IMR-90 (cell line): ENCODE results near the gene ZNF48. TPM values are rescaled to one million over a fixed set of nuclear protein-coding genes. Genes with fewer than 3 reads are reported as not detected.

Experiments
- ATAC-seq: fragments of 200-7000 bp; cut with Tn5 transposase; 2 replicates; pipeline ENCODE4 v1.9.1; 2020; ENCODE audit warnings: low read depth, mild to moderate bottlenecking, moderate library complexity
- BruUV-seq: library from RNA; stranded (reverse); fragments of 400-500 nt; replicated peaks from 2 replicates; lab custom pipeline; 2021; lab: Mats Ljungman, UMichigan
- CTCF ChIA-PET: fragments of 300-600 bp; formaldehyde crosslinking; extraction: SDS; loops from one replicate; lab custom pipeline; 2021; ENCODE audit warnings: antibody characterized with exemption; lab: Yijun Ruan, JAX
- POLR2A ChIA-PET: fragments of 300-600 bp; sonication (Branson Sonifier 250); formaldehyde crosslinking; loops from one replicate; lab custom pipeline; 2022; ENCODE audit warnings: antibody characterized with exemption; ENCODE audit not compliant: unreplicated experiment; lab: Charles Lee
- DNase-seq: peaks from one replicate; pipeline ENCODE4 v3.0.0; 2013
- H2AFZ ChIP-seq: replicated peaks from 2 replicates; pipeline ENCODE3; 2013; ENCODE audit warnings: low read length, mild to moderate bottlenecking; ENCODE audit not compliant: poor library complexity
- H2AK5ac ChIP-seq: 2 replicates; pipeline ENCODE4 v1.6.1; 2013; ENCODE audit warnings: low read depth, low read length, inconsistent platforms
- H2AK9ac ChIP-seq: replicated peaks from 2 replicates; pipeline ENCODE3; 2013; ENCODE audit warnings: mild to moderate bottlenecking, low read depth, low read length, moderate library complexity; ENCODE audit not compliant: poor library complexity
- H2BK120ac ChIP-seq: 2 replicates; pipeline ENCODE4 v1.6.1; 2013; ENCODE audit warnings: low read depth, low read length, inconsistent platforms
- H2BK15ac ChIP-seq: 3 replicates; pipeline ENCODE4 v1.6.1; 2013; ENCODE audit warnings: low read depth, low read length, inconsistent platforms
- H2BK20ac ChIP-seq: 2 replicates; pipeline ENCODE4 v1.6.1; 2013; ENCODE audit warnings: low read depth, mild to moderate bottlenecking, inconsistent platforms, low read length, moderate library complexity
- H2BK5ac ChIP-seq: 2 replicates; pipeline ENCODE4 v1.6.1; 2013; ENCODE audit warnings: mild to moderate bottlenecking, low read depth, low read length, inconsistent platforms; ENCODE audit not compliant: poor library complexity, severe bottlenecking
- H3K14ac ChIP-seq: replicated peaks from 2 replicates; pipeline ENCODE4 v1.6.1; 2013; ENCODE audit warnings: low read depth, low read length, inconsistent platforms
- H3K18ac ChIP-seq: 2 replicates; pipeline ENCODE4 v1.6.1; 2013; ENCODE audit warnings: low read depth, low read length, control low read depth
- H3K23ac ChIP-seq: 2 replicates; pipeline ENCODE4 v1.6.1; 2013; ENCODE audit warnings: low read depth, low read length, inconsistent platforms
- H3K27ac ChIP-seq: 2 replicates; pipeline ENCODE4 v1.5.1; 2013; ENCODE audit warnings: mild to moderate bottlenecking, control low read depth, low read length; ENCODE audit not compliant: insufficient read depth
- H3K27me3 ChIP-seq: 2 replicates; pipeline ENCODE4 v1.6.1; 2013; ENCODE audit warnings: low read length; ENCODE audit not compliant: control insufficient read depth, insufficient read depth
- H3K36me3 ChIP-seq: 2 replicates; pipeline ENCODE4 v1.6.1; 2013; ENCODE audit warnings: low read length, mixed read lengths; ENCODE audit not compliant: control insufficient read depth, insufficient read depth
- H3K4ac ChIP-seq: 2 replicates; pipeline ENCODE4 v1.6.1; 2013; ENCODE audit warnings: low read depth, low read length, inconsistent platforms
- H3K4me1 ChIP-seq: 2 replicates; pipeline ENCODE4 v1.6.1; 2013; ENCODE audit warnings: low read length, mixed read lengths; ENCODE audit not compliant: control insufficient read depth, insufficient read depth
- H3K4me2 ChIP-seq: 2 replicates; pipeline ENCODE4 v1.6.1; 2013; ENCODE audit warnings: low read depth, mild to moderate bottlenecking, control low read depth, low read length, moderate library complexity
- H3K4me3 ChIP-seq: 2 replicates; pipeline ENCODE4 v1.5.1; 2013; ENCODE audit warnings: low read depth, mild to moderate bottlenecking, control low read depth, low read length, moderate library complexity; ENCODE audit not compliant: insufficient read depth
- H3K56ac ChIP-seq: 2 replicates; pipeline ENCODE4 v1.6.1; 2013; ENCODE audit warnings: low read length, inconsistent platforms; ENCODE audit not compliant: insufficient read depth; ENCODE audit errors: extremely low read depth
- H3K79me1 ChIP-seq, 2 experiments: 2 replicates each; pipeline ENCODE4 v1.6.1; 2013; ENCODE audit warnings: low read length in 2 of 2, inconsistent platforms in 1 of 2, low read depth in 1 of 2
- H3K9ac ChIP-seq: 2 replicates; pipeline ENCODE4 v1.6.1; 2013; ENCODE audit warnings: low read depth, low read length, control low read depth
- H3K9me1 ChIP-seq: 2 replicates; pipeline ENCODE4 v1.6.1; 2013; ENCODE audit warnings: low read length, inconsistent platforms; ENCODE audit not compliant: insufficient read depth
- H3K9me3 ChIP-seq: 2 replicates; pipeline ENCODE4 v1.6.1; 2013; ENCODE audit warnings: low read length; ENCODE audit not compliant: control insufficient read depth, insufficient read depth
- H4K20me1 ChIP-seq: 2 replicates; pipeline ENCODE4 v1.6.1; 2013; ENCODE audit warnings: low read length, inconsistent platforms; ENCODE audit not compliant: insufficient read depth
- H4K5ac ChIP-seq: 2 replicates; pipeline ENCODE4 v1.6.1; 2013; ENCODE audit warnings: mild to moderate bottlenecking, low read depth, low read length, control low read depth
- H4K8ac ChIP-seq, 2 experiments: 2 replicates each; pipeline ENCODE4 v1.6.1; 2013; ENCODE audit warnings: low read depth in 2 of 2, low read length in 2 of 2, control low read depth in 1 of 2, inconsistent platforms in 1 of 2
- H4K91ac ChIP-seq: 2 replicates; pipeline ENCODE4 v1.6.1; 2013; ENCODE audit warnings: low read depth, low read length, inconsistent platforms; ENCODE audit not compliant: insufficient read depth
- BHLHE40 ChIP-seq: fragments of 150-350 bp; IDR thresholded peaks from 2 replicates; pipeline ENCODE4 v1.6.1; 2016; ENCODE audit warnings: mild to moderate bottlenecking, low read depth, low read length
- CEBPB ChIP-seq: IDR thresholded peaks from 2 replicates; pipeline ENCODE4 v1.6.1; 2012; ENCODE audit warnings: low read depth, low read length, improper control_type of control experiment
- CHD1 ChIP-seq: IDR thresholded peaks from 2 replicates; pipeline ENCODE4 v1.6.1; 2012; ENCODE audit warnings: low read depth, low read length, improper control_type of control experiment
- ELK1 ChIP-seq: fragments of 150-350 bp; IDR thresholded peaks from 2 replicates; pipeline ENCODE4 v1.6.1; 2016; ENCODE audit warnings: low read depth, mild to moderate bottlenecking, low read length, moderate library complexity, borderline replicate concordance
- FOS ChIP-seq: fragments of 150-350 bp; IDR thresholded peaks from 2 replicates; pipeline ENCODE4 v1.6.1; 2016; ENCODE audit warnings: low read depth, low read length
- MAFK ChIP-seq: IDR thresholded peaks from 2 replicates; pipeline ENCODE4 v1.6.1; 2012; ENCODE audit warnings: low read depth, low read length, improper control_type of control experiment
- MAZ ChIP-seq: IDR thresholded peaks from 2 replicates; pipeline ENCODE4 v1.6.1; 2012; ENCODE audit warnings: low read depth, mild to moderate bottlenecking, low read length, improper control_type of control experiment, moderate library complexity, borderline replicate concordance
- MXI1 ChIP-seq: IDR thresholded peaks from 2 replicates; pipeline ENCODE4 v1.6.1; 2012; ENCODE audit warnings: low read depth, mild to moderate bottlenecking, low read length, moderate library complexity, borderline replicate concordance
- NFE2L2 ChIP-seq: fragments of 150-350 bp; IDR thresholded peaks from 2 replicates; pipeline ENCODE4 v1.6.1; 2016; ENCODE audit warnings: low read depth, mild to moderate bottlenecking, low read length
- POLR2A ChIP-seq: IDR thresholded peaks from 2 replicates; pipeline ENCODE4 v1.6.1; 2012; ENCODE audit warnings: mild to moderate bottlenecking, low read depth, low read length
- RAD21 ChIP-seq: IDR thresholded peaks from 2 replicates; pipeline ENCODE4 v1.6.1; 2012; ENCODE audit warnings: low read length, improper control_type of control experiment
- RCOR1 ChIP-seq: IDR thresholded peaks from 2 replicates; pipeline ENCODE4 v1.6.1; 2012; ENCODE audit warnings: mild to moderate bottlenecking, low read length, improper control_type of control experiment; ENCODE audit not compliant: insufficient replicate concordance
- RFX5 ChIP-seq: IDR thresholded peaks from 2 replicates; pipeline ENCODE4 v1.8.0; 2012; ENCODE audit warnings: low read depth, mild to moderate bottlenecking, low read length, moderate library complexity
- SMC3 ChIP-seq: fragments of 150-350 bp; IDR thresholded peaks from 2 replicates; pipeline ENCODE4 v1.6.1; 2016; ENCODE audit warnings: low read depth, mild to moderate bottlenecking, antibody characterized with exemption, low read length, moderate library complexity
- WGBS, 2 experiments: methylation state at CpG; one replicate each; pipeline versions ENCODE4 v1.1.5 to v1.1.7; 2013; ENCODE audit warnings: missing lambda C conversion rate in 2 of 2; ENCODE audit not compliant: insufficient read length in 1 of 2; ENCODE audit errors: extremely low coverage in 2 of 2; 5-methylcytosine and 5-hydroxymethylcytosine counted together
- dilution Hi-C: fragments of 300-500 bp; cut with HindIII; formaldehyde crosslinking; loops from one replicate; pipeline ENCODE4 v1.14.3; 2018; ENCODE audit warnings: low sequenced_read_pairs; ENCODE audit not compliant: unreplicated experiment
- in situ Hi-C: fragments of 300-500 bp; cut with MboI; formaldehyde crosslinking; loops from 3 replicates; pipeline ENCODE4 v1.14.3; 2019; ENCODE audit warnings: low sequenced_read_pairs, inconsistent platforms, mixed read lengths
- intact Hi-C: fragments of 100-400 bp; cut with micrococcal nuclease; formaldehyde crosslinking; loops from 2 replicates; pipeline ENCODE4 v1.10.0; 2022
- polyA plus RNA-seq, 3 experiments: library from polyadenylated mRNA; depleted of rRNA; stranded (reverse); fragments of >200 nt; gene quantifications; 2 replicates each; pipeline ENCODE4 v1.2.3, GENCODE V29; 2012; ENCODE audit warnings: low replicate concordance in 1 of 3
- total RNA-seq: library from RNA; depleted of rRNA; stranded (reverse); fragments of >200 nt; gene quantifications from 2 replicates; pipeline ENCODE4 v1.2.3, GENCODE V29; 2012
- TF ChIP-seq, protein P1 (sequence below): conservative IDR thresholded peaks from 2 replicates; pipeline ENCODE4 v1.5.1; 2012; ENCODE audit warnings: mild to moderate bottlenecking, low read depth, low read length, improper control_type of control experiment
- TF ChIP-seq, protein P2 (sequence below): fragments of 150-350 bp; IDR thresholded peaks from 2 replicates; pipeline ENCODE4 v1.6.1; 2017; ENCODE audit warnings: mild to moderate bottlenecking, antibody characterized with exemption, low read length, low read depth

ZNF48 gene
- total and polyA plus RNA-seq, 2 of the 4 experiments (the other 2 are of a cell fraction), result 5.8 to 6.6 TPM

- Histone ChIP-seq H2BK15ac (no peak overlapping the region), H3K27me3 (peaks cover 15% of the 10 kb centered on the region), H2BK5ac (no peak overlapping the region), H3K56ac (no peak overlapping the region), H3K9ac (no peak overlapping the region), H3K9me1 (no peaks in the 10 kb centered on the region), H2AK9ac (no peak overlapping the region), H3K27ac (no peak overlapping the region), H4K5ac (no peak overlapping the region), H3K4ac (no peak overlapping the region), H2BK20ac (no peak overlapping the region), H3K18ac (no peak overlapping the region), H2AK5ac (no peak overlapping the region), H3K4me1 (no peaks in the 10 kb centered on the region), H3K4me3 (no peak overlapping the region), H3K36me3 (no peaks in the 10 kb centered on the region), H3K14ac (no peak overlapping the region), H4K8ac (no peak overlapping the region), H3K79me1 (no peaks in the 10 kb centered on the region), H4K91ac (no peak overlapping the region), H2BK120ac (no peak overlapping the region), H3K9me3 (no peaks in the 10 kb centered on the region), H3K23ac (no peak overlapping the region), H3K4me2 (no peak overlapping the region), H4K20me1 (no peaks in the 10 kb centered on the region), H2AFZ (no peak overlapping the region)
- POLR2A ChIA-PET, result no interaction called here
- CTCF ChIA-PET, result no interaction called here
- in situ Hi-C loops (no loop called here), dilution Hi-C loops (no loop called here), intact Hi-C loops (no loop called here)
- TF ChIP-seq CEBPB (no peak), POLR2A (no peak), ELK1 (no peak), MAZ (no peak), BHLHE40 (no peak), NFE2L2 (no peak), MAFK (no peak), MXI1 (no peak), SMC3 (no peak), FOS (no peak), RFX5 (no peak), RAD21 (no peak), CHD1 (no peak), RCOR1 (no peak)
- TF ChIP-seq, protein P1, sequence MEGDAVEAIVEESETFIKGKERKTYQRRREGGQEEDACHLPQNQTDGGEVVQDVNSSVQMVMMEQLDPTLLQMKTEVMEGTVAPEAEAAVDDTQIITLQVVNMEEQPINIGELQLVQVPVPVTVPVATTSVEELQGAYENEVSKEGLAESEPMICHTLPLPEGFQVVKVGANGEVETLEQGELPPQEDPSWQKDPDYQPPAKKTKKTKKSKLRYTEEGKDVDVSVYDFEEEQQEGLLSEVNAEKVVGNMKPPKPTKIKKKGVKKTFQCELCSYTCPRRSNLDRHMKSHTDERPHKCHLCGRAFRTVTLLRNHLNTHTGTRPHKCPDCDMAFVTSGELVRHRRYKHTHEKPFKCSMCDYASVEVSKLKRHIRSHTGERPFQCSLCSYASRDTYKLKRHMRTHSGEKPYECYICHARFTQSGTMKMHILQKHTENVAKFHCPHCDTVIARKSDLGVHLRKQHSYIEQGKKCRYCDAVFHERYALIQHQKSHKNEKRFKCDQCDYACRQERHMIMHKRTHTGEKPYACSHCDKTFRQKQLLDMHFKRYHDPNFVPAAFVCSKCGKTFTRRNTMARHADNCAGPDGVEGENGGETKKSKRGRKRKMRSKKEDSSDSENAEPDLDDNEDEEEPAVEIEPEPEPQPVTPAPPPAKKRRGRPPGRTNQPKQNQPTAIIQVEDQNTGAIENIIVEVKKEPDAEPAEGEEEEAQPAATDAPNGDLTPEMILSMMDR, result no peak
- TF ChIP-seq, protein P2, sequence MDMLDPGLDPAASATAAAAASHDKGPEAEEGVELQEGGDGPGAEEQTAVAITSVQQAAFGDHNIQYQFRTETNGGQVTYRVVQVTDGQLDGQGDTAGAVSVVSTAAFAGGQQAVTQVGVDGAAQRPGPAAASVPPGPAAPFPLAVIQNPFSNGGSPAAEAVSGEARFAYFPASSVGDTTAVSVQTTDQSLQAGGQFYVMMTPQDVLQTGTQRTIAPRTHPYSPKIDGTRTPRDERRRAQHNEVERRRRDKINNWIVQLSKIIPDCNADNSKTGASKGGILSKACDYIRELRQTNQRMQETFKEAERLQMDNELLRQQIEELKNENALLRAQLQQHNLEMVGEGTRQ, result no peak
- no peak for ATAC-seq
- DNase-seq, result no peak
- no TSS peak for BruUV-seq
- WGBS, 2 experiments, result 38% methylated on average over 1 of the region's 3 CpGs; no CpG with 5 or more reads in 1 of the 2 experiments
These were observed 42.4 kb downstream of the ZNF48 start for GRCh38 chr16:30437511-30438046.
